Measurements from ENCODE around the gene SLC36A2. TPM values are rescaled to one million over a fixed set of nuclear protein-coding genes. Genes with fewer than 3 reads are reported as not detected.

SLC36A2 gene
- polyA plus RNA-seq, 2 donors: not detected

- Histone ChIP-seq H3K4me1 (ENCODE audit: control insufficient read depth in 2 of 2, insufficient read depth in 2 of 2, low read length in 1 of 2) (no peaks in the 10 kb centered on the region), H3K36me3 (ENCODE audit: control insufficient read depth in 2 of 2, insufficient read depth in 2 of 2, low read length in 1 of 2) (no peaks in the 10 kb centered on the region), H3K27ac (ENCODE audit: low read depth in 2 of 2, low read length in 1 of 2) (no peak overlapping the region), H3K9me3 (ENCODE audit: control insufficient read depth in 2 of 2, insufficient read depth in 1 of 2, low read depth in 1 of 2, low read length in 1 of 2) (no peaks in the 10 kb centered on the region), H3K27me3 (ENCODE audit: control insufficient read depth in 1 of 2, insufficient read depth in 2 of 2, low read length in 2 of 2) (no peaks in the 10 kb centered on the region), H3K4me3 (ENCODE audit: low read depth in 1 of 2, low read length in 2 of 2) (no peak overlapping the region)
- WGBS, 2 donors: 86 to 91% methylated on average over 2 of the region's 2 CpGs
Measured at GRCh38 chr5:151280443-151280842, 66.9 kb downstream of the SLC36A2 start.

GRCh38 chr5:151278845-151279244 lies 68.5 kb downstream of the SLC36A2 start:
- no peaks in the 10 kb centered on the region for H3K36me3 ChIP-seq (ENCODE audit: control insufficient read depth in 2 of 2, insufficient read depth in 2 of 2, low read length in 1 of 2)
- H3K4me3 ChIP-seq (ENCODE audit: low read depth in 1 of 2, low read length in 2 of 2): no peak overlapping the region
- WGBS, 2 donors: 75 to 78% methylated on average over 5 of the region's 5 CpGs
- no peak overlapping the region for H3K27ac ChIP-seq (ENCODE audit: low read depth in 2 of 2, low read length in 1 of 2)
- no peaks in the 10 kb centered on the region for H3K4me1 ChIP-seq (ENCODE audit: control insufficient read depth in 2 of 2, insufficient read depth in 2 of 2, low read length in 1 of 2)
- no peaks in the 10 kb centered on the region for H3K9me3 ChIP-seq (ENCODE audit: control insufficient read depth in 2 of 2, insufficient read depth in 1 of 2, low read depth in 1 of 2, low read length in 1 of 2)
- no peaks in the 10 kb centered on the region for H3K27me3 ChIP-seq (ENCODE audit: control insufficient read depth in 1 of 2, insufficient read depth in 2 of 2, low read length in 2 of 2)

- Histone ChIP-seq H3K4me1 (ENCODE audit: control insufficient read depth in 2 of 2, insufficient read depth in 2 of 2, low read length in 1 of 2) (no peaks in the 10 kb centered on the region), H3K9me3 (ENCODE audit: control insufficient read depth in 2 of 2, insufficient read depth in 1 of 2, low read depth in 1 of 2, low read length in 1 of 2) (no peaks in the 10 kb centered on the region), H3K4me3 (ENCODE audit: low read depth in 1 of 2, low read length in 2 of 2) (no peak overlapping the region), H3K27me3 (ENCODE audit: control insufficient read depth in 1 of 2, insufficient read depth in 2 of 2, low read length in 2 of 2) (no peaks in the 10 kb centered on the region), H3K36me3 (ENCODE audit: control insufficient read depth in 2 of 2, insufficient read depth in 2 of 2, low read length in 1 of 2) (no peaks in the 10 kb centered on the region), H3K27ac (ENCODE audit: low read depth in 2 of 2, low read length in 1 of 2) (no peak overlapping the region)
- 94 to 96% methylated on average over 2 of the region's 2 CpGs for WGBS, 2 donors
Measured at GRCh38 chr5:151275803-151276202, 71.6 kb downstream of the SLC36A2 start.

GRCh38 chr5:151274666-151275065 lies 72.7 kb downstream of the SLC36A2 start:
- Histone ChIP-seq H3K36me3 (ENCODE audit: control insufficient read depth in 2 of 2, insufficient read depth in 2 of 2, low read length in 1 of 2) (no peaks in the 10 kb centered on the region), H3K27ac (ENCODE audit: low read depth in 2 of 2, low read length in 1 of 2) (no peak overlapping the region), H3K9me3 (ENCODE audit: control insufficient read depth in 2 of 2, insufficient read depth in 1 of 2, low read depth in 1 of 2, low read length in 1 of 2) (no peaks in the 10 kb centered on the region), H3K27me3 (ENCODE audit: control insufficient read depth in 1 of 2, insufficient read depth in 2 of 2, low read length in 2 of 2) (no peaks in the 10 kb centered on the region), H3K4me1 (ENCODE audit: control insufficient read depth in 2 of 2, insufficient read depth in 2 of 2, low read length in 1 of 2) (no peaks in the 10 kb centered on the region), H3K4me3 (ENCODE audit: low read depth in 1 of 2, low read length in 2 of 2) (no peak overlapping the region)

- no peak overlapping the region for H3K27ac ChIP-seq (ENCODE audit: low read depth in 2 of 2, low read length in 1 of 2)
- no peaks in the 10 kb centered on the region for H3K9me3 ChIP-seq (ENCODE audit: control insufficient read depth in 2 of 2, insufficient read depth in 1 of 2, low read depth in 1 of 2, low read length in 1 of 2)
- no peaks in the 10 kb centered on the region for H3K27me3 ChIP-seq (ENCODE audit: control insufficient read depth in 1 of 2, insufficient read depth in 2 of 2, low read length in 2 of 2)
- H3K36me3 ChIP-seq (ENCODE audit: control insufficient read depth in 2 of 2, insufficient read depth in 2 of 2, low read length in 1 of 2): peaks cover 15 to 16% of the 10 kb centered on the region in 2 donors
- no peak overlapping the region for H3K4me3 ChIP-seq (ENCODE audit: low read depth in 1 of 2, low read length in 2 of 2)
- no peaks in the 10 kb centered on the region for H3K4me1 ChIP-seq (ENCODE audit: control insufficient read depth in 2 of 2, insufficient read depth in 2 of 2, low read length in 1 of 2)
Measured at GRCh38 chr5:151271336-151271735, 76.0 kb downstream of the SLC36A2 start.

GRCh38 chr5:151270599-151270998 lies 76.8 kb downstream of the SLC36A2 start:
- Histone ChIP-seq H3K27me3 (ENCODE audit: control insufficient read depth in 1 of 2, insufficient read depth in 2 of 2, low read length in 2 of 2) (no peaks in the 10 kb centered on the region), H3K36me3 (ENCODE audit: control insufficient read depth in 2 of 2, insufficient read depth in 2 of 2, low read length in 1 of 2) (peaks cover 15 to 16% of the 10 kb centered on the region in 2 donors), H3K4me1 (ENCODE audit: control insufficient read depth in 2 of 2, insufficient read depth in 2 of 2, low read length in 1 of 2) (no peaks in the 10 kb centered on the region), H3K9me3 (ENCODE audit: control insufficient read depth in 2 of 2, insufficient read depth in 1 of 2, low read depth in 1 of 2, low read length in 1 of 2) (no peaks in the 10 kb centered on the region), H3K4me3 (ENCODE audit: low read depth in 1 of 2, low read length in 2 of 2) (no peak overlapping the region), H3K27ac (ENCODE audit: low read depth in 2 of 2, low read length in 1 of 2) (no peak overlapping the region)
- WGBS, 2 donors: 46 to 51% methylated on average over 1 of the region's 1 CpG

- no peak overlapping the region for H3K27ac ChIP-seq (ENCODE audit: low read depth in 2 of 2, low read length in 1 of 2)
- H3K9me3 ChIP-seq (ENCODE audit: control insufficient read depth in 2 of 2, insufficient read depth in 1 of 2, low read depth in 1 of 2, low read length in 1 of 2): no peaks in the 10 kb centered on the region
- WGBS, 2 donors: 93 to 94% methylated on average over 11 of the region's 11 CpGs
- peaks cover 15 to 16% of the 10 kb centered on the region in 2 donors for H3K36me3 ChIP-seq (ENCODE audit: control insufficient read depth in 2 of 2, insufficient read depth in 2 of 2, low read length in 1 of 2)
- H3K4me3 ChIP-seq (ENCODE audit: low read depth in 1 of 2, low read length in 2 of 2): no peak overlapping the region
- peaks cover 0 to 10% of the 10 kb centered on the region in 2 donors for H3K4me1 ChIP-seq (ENCODE audit: control insufficient read depth in 2 of 2, insufficient read depth in 2 of 2, low read length in 1 of 2)
- H3K27me3 ChIP-seq (ENCODE audit: control insufficient read depth in 1 of 2, insufficient read depth in 2 of 2, low read length in 2 of 2): no peaks in the 10 kb centered on the region
Measured at GRCh38 chr5:151267491-151268260, 79.7 kb downstream of the SLC36A2 start.

Other genes with a start within 250 kb of the SLC36A2 start
- gene ANXA6, start 189.8 kb downstream of the SLC36A2 start, polyA plus RNA-seq: 10 to 100 TPM; 10.7 to 23.2 TPM
- 10 to 100 TPM; 24.2 to 32.4 TPM for gene CCDC69, start 123.5 kb downstream of the SLC36A2 start, polyA plus RNA-seq
- 10 to 100 TPM; 43.4 to 80.7 TPM for gene GM2A, start 94.4 kb downstream of the SLC36A2 start, polyA plus RNA-seq
- gene SLC36A3, start 43.8 kb downstream of the SLC36A2 start, polyA plus RNA-seq: not detected
- 1 to 10 TPM; 2.2 to 2.4 TPM for gene SLC36A1, start 100.0 kb upstream of the SLC36A2 start, polyA plus RNA-seq
- gene FAT2, start 243.8 kb upstream of the SLC36A2 start, polyA plus RNA-seq: 10 to 100 TPM; 29.5 to 33.8 TPM